GM12873 (cell line): ENCODE measurements around the gene MYORG.
A peak's percentile ranks its signal among the peaks of the same experiment; 100 is the strongest.

ENCODE experiments used
- CTCF ChIP-seq: IDR thresholded peaks from 2 replicates; pipeline ENCODE4 v1.5.1; 2012; ENCODE audit warnings: low read depth, mild to moderate bottlenecking, moderate library complexity, low read length, control low read depth; ENCODE audit not compliant: insufficient read depth; ENCODE audit errors: missing control alignments

Gene MYORG

GRCh38 chr9:34406219-34406618, 29.5 kb upstream of the MYORG start:
- no peak for TF ChIP-seq CTCF

GRCh38 chr9:34405719-34406118, 29.0 kb upstream of the MYORG start:
- no peak for TF ChIP-seq CTCF

- TF ChIP-seq CTCF = peak; percentile 94
These were observed 27.1 kb upstream of the MYORG start for GRCh38 chr9:34403554-34404380.

GRCh38 chr9:34400686-34401602, 24.2 kb upstream of the MYORG start:
- TF ChIP-seq CTCF = no peak

- TF ChIP-seq CTCF = peak; percentile 15
These were observed 23.6 kb upstream of the MYORG start for GRCh38 chr9:34400275-34400674.

GRCh38 chr9:34399729-34400128, 23.0 kb upstream of the MYORG start:
- TF ChIP-seq CTCF = no peak

GRCh38 chr9:34398875-34399274, 22.2 kb upstream of the MYORG start:
- TF ChIP-seq CTCF = no peak
